ENCODE results near the gene PDCD11.
A peak's percentile ranks its signal among the peaks of the same experiment; 100 is the strongest.

The PDCD11 gene

DNA sequence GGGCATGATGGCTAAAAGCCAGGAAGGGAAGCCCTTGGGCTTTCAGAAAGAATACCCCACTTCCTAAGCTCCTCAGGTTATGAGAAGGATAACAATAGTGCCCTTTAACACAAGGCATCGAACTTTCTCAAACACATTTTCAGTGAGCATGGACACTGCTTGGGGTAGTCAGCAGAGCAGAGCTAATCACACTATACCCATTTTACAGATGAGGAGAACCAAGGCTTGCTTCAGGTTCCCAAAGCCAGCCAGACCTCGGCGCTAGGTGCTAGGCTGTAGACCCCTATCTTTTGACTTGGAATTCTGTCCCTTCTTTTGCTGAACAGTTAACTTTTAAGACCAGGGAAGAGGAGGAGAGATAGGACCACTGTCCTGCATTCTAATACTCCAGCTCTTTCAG lies 98.9 kb downstream of the PDCD11 start:
- Histone ChIP-seq H3K27ac (replicated peaks) (no peak overlapping the region), H3K4me3 (replicated peaks; ENCODE audit: insufficient read depth, low read length) (no peak overlapping the region), H3K27me3 (ENCODE audit: insufficient read depth, poor library complexity, severe bottlenecking) (peaks cover 38% of the 10 kb centered on the region)
- no peak for TF ChIP-seq POLR2AphosphoS5 (IDR thresholded peaks at IDR 0.05; ENCODE audit: low read depth)
- TF ChIP-seq, protein P1, sequence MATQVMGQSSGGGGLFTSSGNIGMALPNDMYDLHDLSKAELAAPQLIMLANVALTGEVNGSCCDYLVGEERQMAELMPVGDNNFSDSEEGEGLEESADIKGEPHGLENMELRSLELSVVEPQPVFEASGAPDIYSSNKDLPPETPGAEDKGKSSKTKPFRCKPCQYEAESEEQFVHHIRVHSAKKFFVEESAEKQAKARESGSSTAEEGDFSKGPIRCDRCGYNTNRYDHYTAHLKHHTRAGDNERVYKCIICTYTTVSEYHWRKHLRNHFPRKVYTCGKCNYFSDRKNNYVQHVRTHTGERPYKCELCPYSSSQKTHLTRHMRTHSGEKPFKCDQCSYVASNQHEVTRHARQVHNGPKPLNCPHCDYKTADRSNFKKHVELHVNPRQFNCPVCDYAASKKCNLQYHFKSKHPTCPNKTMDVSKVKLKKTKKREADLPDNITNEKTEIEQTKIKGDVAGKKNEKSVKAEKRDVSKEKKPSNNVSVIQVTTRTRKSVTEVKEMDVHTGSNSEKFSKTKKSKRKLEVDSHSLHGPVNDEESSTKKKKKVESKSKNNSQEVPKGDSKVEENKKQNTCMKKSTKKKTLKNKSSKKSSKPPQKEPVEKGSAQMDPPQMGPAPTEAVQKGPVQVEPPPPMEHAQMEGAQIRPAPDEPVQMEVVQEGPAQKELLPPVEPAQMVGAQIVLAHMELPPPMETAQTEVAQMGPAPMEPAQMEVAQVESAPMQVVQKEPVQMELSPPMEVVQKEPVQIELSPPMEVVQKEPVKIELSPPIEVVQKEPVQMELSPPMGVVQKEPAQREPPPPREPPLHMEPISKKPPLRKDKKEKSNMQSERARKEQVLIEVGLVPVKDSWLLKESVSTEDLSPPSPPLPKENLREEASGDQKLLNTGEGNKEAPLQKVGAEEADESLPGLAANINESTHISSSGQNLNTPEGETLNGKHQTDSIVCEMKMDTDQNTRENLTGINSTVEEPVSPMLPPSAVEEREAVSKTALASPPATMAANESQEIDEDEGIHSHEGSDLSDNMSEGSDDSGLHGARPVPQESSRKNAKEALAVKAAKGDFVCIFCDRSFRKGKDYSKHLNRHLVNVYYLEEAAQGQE (IDR thresholded peaks at IDR 0.05; ENCODE audit: insufficient replicate concordance, low read depth) = no peak
- TF ChIP-seq, protein P2, sequence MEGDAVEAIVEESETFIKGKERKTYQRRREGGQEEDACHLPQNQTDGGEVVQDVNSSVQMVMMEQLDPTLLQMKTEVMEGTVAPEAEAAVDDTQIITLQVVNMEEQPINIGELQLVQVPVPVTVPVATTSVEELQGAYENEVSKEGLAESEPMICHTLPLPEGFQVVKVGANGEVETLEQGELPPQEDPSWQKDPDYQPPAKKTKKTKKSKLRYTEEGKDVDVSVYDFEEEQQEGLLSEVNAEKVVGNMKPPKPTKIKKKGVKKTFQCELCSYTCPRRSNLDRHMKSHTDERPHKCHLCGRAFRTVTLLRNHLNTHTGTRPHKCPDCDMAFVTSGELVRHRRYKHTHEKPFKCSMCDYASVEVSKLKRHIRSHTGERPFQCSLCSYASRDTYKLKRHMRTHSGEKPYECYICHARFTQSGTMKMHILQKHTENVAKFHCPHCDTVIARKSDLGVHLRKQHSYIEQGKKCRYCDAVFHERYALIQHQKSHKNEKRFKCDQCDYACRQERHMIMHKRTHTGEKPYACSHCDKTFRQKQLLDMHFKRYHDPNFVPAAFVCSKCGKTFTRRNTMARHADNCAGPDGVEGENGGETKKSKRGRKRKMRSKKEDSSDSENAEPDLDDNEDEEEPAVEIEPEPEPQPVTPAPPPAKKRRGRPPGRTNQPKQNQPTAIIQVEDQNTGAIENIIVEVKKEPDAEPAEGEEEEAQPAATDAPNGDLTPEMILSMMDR (IDR thresholded peaks at IDR 0.05; ENCODE audit: insufficient read depth, low read length) = no peak
- TF ChIP-seq GABPA (IDR thresholded peaks at IDR 0.05; ENCODE audit: low read depth) = no peak
- no peak for TF ChIP-seq SPI1 (IDR thresholded peaks at IDR 0.05; ENCODE audit: borderline replicate concordance, low read depth)
- no peak for DNase-seq (ENCODE audit: low read depth in 1 of 2, low spot score in 1 of 2)

Small RNA genes lying within 50 kb of the gene (microRNA-seq; reads per million reads assigned to microRNA genes)
- 6,542 reads per million, percentile 96 among the genes with 10 or more reads in this experiment for gene MIR1307

All from HL-60 (cell line).